Parietal lobe (tissue), 1 donor: ENCODE measurements around the gene CHPF2. TPM values are rescaled to one million over a fixed set of nuclear protein-coding genes. Genes with fewer than 3 reads are reported as not detected.

Source experiments
- total RNA-seq: library from RNA; depleted of rRNA; stranded (reverse); fragments of >200 nt; gene quantifications from one replicate; pipeline ENCODE4 v1.2.3, GENCODE V29; 2014

CHPF2 gene
- 24.4 TPM for total RNA-seq

GRCh38 chr7:151232091-151232916 lies at the start of gene CHPF2:
CHPF2 (plus strand) TSS chr7:151232483; CDS start chr7:151234012, 1,529 bp downstream.

GRCh38 chr7:151186640-151187408 lies 45.5 kb upstream of the CHPF2 start, which contains the start of gene ASB10:
ASB10 (minus strand) TSS chr7:151187250; CDS start chr7:151187130, 120 bp downstream.

GRCh38 chr7:151210087-151210854 lies 22.0 kb upstream of the CHPF2 start, which contains the start of gene H2BK1:
H2BK1 (minus strand) TSS chr7:151210488; CDS start chr7:151210318, 170 bp downstream.

GRCh38 chr7:151226875-151227782 lies 5.2 kb upstream of the CHPF2 start, which contains the start of gene ABCF2:
ABCF2 (minus strand) TSS chr7:151227205; CDS start chr7:151226458, 747 bp downstream.

GRCh38 chr7:151248346-151249033 lies 16.2 kb downstream of the CHPF2 start, which contains the start of gene SMARCD3:
SMARCD3 (minus strand) TSS chr7:151248694; CDS start chr7:151248562, 132 bp downstream.

Other genes starting within 250 kb of the CHPF2 start
- 1.3 TPM for gene NOS3, start 241.5 kb upstream of the CHPF2 start, total RNA-seq
- 2.8 TPM for gene ATG9B, start 208.0 kb upstream of the CHPF2 start, total RNA-seq
- gene ABCB8, start 204.0 kb upstream of the CHPF2 start, total RNA-seq: 67.6 TPM
- gene ASIC3, start 184.0 kb upstream of the CHPF2 start, total RNA-seq: 2.5 TPM
- gene CDK5, start 174.6 kb upstream of the CHPF2 start, total RNA-seq: 36.6 TPM
- gene SLC4A2, start 172.9 kb upstream of the CHPF2 start, total RNA-seq: 10.6 TPM
- gene FASTK, start 151.7 kb upstream of the CHPF2 start, total RNA-seq: 53.5 TPM
- 8.5 TPM for gene TMUB1, start 149.0 kb upstream of the CHPF2 start, total RNA-seq
- 106 TPM for gene AGAP3, start 146.0 kb upstream of the CHPF2 start, total RNA-seq
- not detected for gene GBX1, start 64.8 kb upstream of the CHPF2 start, total RNA-seq
- not detected for gene ASB10, start 45.2 kb upstream of the CHPF2 start, total RNA-seq
- gene H2BK1, start 22.0 kb upstream of the CHPF2 start, total RNA-seq: not detected
- 27.9 TPM for gene ABCF2, start 5.3 kb upstream of the CHPF2 start, total RNA-seq
- 154 TPM for gene SMARCD3, start 16.2 kb downstream of the CHPF2 start, total RNA-seq
- gene NUB1, start 109.3 kb downstream of the CHPF2 start, total RNA-seq: 60.1 TPM
- 121 TPM for gene WDR86, start 177.6 kb downstream of the CHPF2 start, total RNA-seq
- not detected for gene CRYGN, start 207.7 kb downstream of the CHPF2 start, total RNA-seq